ENCODE results near the gene HRH2.
"Not testable (repeated sequence)": the region's sequence is repeated elsewhere in the genome, so short reads cannot be mapped to it uniquely, and the experiment has no call there.

Gene HRH2, protein sequence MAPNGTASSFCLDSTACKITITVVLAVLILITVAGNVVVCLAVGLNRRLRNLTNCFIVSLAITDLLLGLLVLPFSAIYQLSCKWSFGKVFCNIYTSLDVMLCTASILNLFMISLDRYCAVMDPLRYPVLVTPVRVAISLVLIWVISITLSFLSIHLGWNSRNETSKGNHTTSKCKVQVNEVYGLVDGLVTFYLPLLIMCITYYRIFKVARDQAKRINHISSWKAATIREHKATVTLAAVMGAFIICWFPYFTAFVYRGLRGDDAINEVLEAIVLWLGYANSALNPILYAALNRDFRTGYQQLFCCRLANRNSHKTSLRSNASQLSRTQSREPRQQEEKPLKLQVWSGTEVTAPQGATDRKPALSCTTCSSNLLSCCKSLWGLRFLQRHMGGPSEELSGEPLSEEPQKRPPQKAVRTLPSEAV

DNA sequence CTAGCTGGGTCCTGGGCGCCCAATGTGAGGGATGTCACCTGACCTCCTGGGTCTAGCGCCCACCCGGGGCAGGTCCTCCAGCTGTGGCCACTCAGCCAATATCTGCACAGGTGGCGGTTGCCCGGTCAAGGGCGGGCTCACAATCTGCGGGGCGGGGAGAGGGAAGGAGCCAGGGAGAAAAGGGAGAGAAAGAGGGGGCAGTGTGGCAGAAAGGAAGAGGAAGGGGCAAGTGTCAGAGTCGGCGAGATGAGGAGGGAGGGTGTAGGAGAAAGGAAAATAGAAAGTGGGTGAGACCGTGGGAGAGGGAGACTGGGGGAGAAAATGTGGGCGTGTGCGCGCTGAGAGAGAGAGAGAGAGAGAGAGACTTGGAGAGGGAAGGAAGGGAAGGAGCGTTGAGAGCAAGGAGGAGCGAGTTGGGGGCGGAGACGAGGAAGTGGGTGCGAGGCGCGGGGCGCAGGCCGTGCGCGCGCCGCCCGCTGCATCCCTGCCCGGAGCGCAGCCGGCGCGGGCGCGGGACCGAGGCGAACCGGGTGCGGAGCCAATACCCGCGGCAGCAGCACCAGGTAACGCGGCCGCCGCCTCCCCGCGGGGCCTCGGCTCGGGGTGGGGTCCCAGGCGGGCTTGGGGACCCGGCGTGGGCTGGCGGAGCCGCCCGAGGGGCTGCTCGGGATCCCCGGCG lies at the start of gene HRH2:
TSS of gene HRH2 (plus strand) at position 479 of the 679 bp plus-strand sequence. CDS start 25,163 bp downstream, outside the sequence.
- no peak for TF ChIP-seq CTCF (IDR thresholded peaks at IDR 0.05; ENCODE audit: low read depth, low read length)
- no peak within 1 kb of the TSS for H3K4me3 ChIP-seq (ENCODE audit: low read depth, low read length)

DNA sequence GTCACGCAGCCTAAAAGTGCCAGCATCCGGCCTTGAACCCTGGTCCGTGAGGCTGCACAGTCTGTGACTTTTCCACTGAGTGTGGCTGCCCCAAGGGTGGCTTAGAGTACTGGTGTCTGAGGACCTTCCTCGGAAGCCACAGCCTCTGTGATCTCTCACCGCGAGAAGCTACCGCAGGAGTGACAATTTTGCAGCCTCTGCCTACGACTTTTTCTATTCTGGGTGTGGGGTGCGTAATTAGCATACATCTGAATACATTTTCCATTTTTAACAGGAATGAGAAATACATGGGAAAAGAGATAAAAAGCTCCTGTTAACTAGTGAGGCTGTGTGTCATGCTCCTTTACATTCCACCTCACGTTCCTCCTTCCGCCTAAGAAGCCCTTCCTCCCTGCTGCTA lies 48.3 kb upstream of the HRH2 start:
- TF ChIP-seq CTCF (IDR thresholded peaks at IDR 0.05; ENCODE audit: low read depth, low read length), result no peak
- no peak overlapping the region for H3K4me3 ChIP-seq (ENCODE audit: low read depth, low read length)

DNA sequence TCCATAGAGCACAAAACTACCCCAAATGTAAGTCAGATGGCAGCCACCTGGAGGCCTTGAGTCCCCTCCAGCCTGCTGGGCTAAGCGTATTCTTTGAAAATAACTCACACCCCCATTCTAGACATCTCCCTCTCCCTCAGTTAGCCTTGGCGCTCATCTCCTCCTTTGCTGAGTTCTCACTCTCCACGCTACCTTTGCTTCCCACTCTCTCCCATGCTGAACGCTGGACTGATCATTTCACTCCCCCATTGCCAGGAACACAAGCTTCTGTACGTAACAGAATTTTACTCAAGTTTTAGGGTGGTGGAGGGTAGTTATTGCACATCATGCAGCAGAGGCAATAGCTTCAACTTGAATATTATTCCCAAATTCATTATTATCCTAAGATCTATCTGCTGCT lies 47.5 kb upstream of the HRH2 start:
- TF ChIP-seq CTCF (IDR thresholded peaks at IDR 0.05; ENCODE audit: low read depth, low read length), result no peak
- H3K4me3 ChIP-seq (ENCODE audit: low read depth, low read length), result no peak overlapping the region

DNA sequence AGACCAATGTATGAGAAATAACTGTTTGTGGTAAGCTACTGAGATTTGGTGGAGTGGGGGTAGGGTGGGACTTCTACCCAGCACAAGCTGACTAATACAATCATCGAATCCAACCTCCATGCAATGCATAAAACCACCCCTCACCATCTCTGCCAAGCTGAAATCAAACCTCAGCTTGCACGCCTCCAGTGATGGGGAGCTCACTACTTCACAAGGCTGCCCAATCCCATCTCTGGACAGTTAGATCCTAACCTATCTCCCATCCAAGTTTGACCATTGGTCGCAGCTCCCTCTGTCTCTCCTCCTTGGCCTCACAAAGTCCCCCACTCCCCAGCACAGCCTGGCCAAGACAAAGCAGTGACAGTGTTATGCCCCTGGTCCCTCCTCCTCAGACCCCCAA lies 47.0 kb upstream of the HRH2 start:
- no peak overlapping the region for H3K4me3 ChIP-seq (ENCODE audit: low read depth, low read length)
- no peak for TF ChIP-seq CTCF (IDR thresholded peaks at IDR 0.05; ENCODE audit: low read depth, low read length)

DNA sequence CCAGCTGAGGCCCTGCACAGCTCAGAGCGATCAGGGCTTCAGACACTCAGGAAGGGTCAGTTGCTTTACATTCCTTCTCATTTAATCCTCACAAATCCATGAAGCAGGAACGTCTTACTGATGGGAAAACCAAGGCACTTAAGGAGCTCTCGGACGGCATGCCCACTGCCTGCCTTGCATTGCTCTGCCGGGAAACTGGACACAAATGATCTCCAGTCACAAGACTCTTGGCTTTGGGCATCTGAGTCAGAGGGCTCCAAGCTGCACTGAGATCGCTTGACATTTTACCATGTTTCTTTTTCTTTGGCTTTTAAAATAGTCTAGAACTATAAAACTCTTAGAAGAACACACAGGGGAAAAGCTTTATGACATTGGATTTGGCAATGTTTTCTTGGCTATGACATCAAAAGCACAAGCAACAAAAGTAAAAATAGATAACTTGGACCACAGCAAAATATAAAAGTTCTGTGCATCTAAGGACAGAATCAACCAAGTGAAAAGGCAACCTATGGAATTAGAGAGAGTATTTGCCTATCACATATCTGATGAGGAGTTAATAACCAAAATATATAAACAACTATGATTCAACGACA lies 43.6 kb upstream of the HRH2 start:
- TF ChIP-seq CTCF (IDR thresholded peaks at IDR 0.05; ENCODE audit: low read depth, low read length), result no peak
- H3K4me3 ChIP-seq (ENCODE audit: low read depth, low read length), result no peak overlapping the region

- TF ChIP-seq CTCF (IDR thresholded peaks at IDR 0.05; ENCODE audit: low read depth, low read length), result no peak
- no peak overlapping the region for H3K4me3 ChIP-seq (ENCODE audit: low read depth, low read length)
These were observed 43.0 kb upstream of the HRH2 start for GRCh38 chr5:175614861-175615260.

DNA sequence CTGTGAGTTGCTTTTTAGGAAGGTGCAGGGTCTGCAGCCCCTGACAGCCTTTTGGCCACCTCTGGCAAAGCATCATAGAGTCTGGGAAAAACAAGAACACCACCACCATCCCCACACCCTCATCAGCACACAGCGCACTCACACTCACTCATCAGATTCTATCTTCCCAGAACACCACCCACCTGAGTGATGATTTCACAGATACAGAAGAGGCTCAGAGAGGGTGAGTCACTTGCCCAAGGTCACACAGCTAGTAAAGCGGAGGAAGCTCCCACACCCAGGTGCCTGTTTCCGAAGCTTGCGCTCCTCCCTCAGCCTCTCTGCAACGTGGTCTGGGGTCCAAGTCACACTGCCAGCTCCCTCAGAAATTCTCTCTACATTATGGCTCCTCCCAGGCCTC lies 41.8 kb upstream of the HRH2 start:
- H3K4me3 ChIP-seq (ENCODE audit: low read depth, low read length), result no peak overlapping the region
- no peak for TF ChIP-seq CTCF (IDR thresholded peaks at IDR 0.05; ENCODE audit: low read depth, low read length)

- H3K4me3 ChIP-seq (ENCODE audit: low read depth, low read length), result not testable (repeated sequence)
These were observed 41.3 kb upstream of the HRH2 start for GRCh38 chr5:175616527-175616926.

All from WI38 (cell line).